HL-60/S4 treated with retinoic acid at 250 ng/mL for 4 days and 3 days (cell line): Measurements from ENCODE around the gene TMEM156.

Experiments used
- in situ Hi-C: fragments of 300-500 bp; cut with MboI; formaldehyde crosslinking; loops from 2 replicates; pipeline ENCODE4 v1.7.0; 2022; ENCODE audit warnings: low sequenced_read_pairs

The TMEM156 gene

DNA sequence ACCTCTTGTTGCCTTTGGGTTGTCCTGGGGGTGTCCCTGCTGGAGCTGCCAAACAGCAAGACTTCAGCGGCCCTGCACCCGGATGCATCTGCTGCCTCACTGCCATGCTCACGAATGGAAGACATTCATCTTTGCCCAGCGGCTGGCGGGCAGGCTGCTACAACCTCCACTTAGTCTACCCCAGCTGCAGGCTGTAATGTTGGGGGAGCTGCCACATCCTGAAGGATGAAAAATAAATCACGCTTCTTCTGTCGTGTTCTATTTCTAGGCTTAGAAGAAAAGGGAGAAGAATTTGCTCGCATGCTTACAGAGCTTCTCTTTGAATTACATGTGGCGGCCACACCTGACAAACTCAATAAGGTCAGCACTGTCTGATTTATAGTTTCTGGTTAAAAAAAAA lies 103.2 kb downstream of the TMEM156 start:
- in situ Hi-C loops = no loop called here

DNA sequence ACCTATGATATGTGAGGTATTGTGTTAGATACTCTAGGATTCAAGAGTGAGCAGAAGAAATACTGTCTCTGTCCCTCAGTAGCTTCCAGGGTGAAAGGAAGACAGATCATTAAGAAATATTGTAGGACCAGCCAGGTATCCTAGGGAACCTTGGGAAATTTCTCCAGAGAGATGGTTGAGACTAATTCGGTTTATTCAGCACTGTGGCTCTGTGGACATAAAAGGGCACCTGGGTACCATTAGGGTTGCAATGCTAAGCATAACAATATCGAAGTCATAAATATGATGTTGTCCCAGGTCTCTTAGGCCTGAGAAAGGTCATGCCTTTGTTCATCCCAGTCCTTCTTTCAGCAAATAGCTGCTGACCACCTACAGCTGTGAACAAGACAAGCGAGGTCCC lies 103.6 kb downstream of the TMEM156 start:
- in situ Hi-C loops = no loop called here

DNA sequence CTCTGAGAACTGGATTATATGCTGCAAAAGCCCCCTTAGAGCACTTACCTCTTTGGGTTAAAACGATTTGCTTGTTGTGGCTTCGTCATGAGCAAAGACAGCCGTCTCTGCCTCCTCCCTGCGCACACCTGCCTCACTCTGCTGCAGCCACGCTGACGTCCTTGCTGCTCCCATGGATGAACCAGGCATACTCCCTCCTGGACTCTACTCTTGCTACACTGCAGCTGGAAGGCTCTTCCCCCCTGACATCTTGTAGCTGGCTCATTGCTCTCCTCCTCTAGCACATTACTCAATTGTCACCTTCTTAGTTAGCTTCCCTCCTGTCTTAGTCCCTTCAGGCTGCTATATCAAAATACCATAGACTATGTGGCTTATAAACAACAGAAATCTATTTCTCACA lies 105.3 kb downstream of the TMEM156 start:
- in situ Hi-C loops = no loop called here

DNA sequence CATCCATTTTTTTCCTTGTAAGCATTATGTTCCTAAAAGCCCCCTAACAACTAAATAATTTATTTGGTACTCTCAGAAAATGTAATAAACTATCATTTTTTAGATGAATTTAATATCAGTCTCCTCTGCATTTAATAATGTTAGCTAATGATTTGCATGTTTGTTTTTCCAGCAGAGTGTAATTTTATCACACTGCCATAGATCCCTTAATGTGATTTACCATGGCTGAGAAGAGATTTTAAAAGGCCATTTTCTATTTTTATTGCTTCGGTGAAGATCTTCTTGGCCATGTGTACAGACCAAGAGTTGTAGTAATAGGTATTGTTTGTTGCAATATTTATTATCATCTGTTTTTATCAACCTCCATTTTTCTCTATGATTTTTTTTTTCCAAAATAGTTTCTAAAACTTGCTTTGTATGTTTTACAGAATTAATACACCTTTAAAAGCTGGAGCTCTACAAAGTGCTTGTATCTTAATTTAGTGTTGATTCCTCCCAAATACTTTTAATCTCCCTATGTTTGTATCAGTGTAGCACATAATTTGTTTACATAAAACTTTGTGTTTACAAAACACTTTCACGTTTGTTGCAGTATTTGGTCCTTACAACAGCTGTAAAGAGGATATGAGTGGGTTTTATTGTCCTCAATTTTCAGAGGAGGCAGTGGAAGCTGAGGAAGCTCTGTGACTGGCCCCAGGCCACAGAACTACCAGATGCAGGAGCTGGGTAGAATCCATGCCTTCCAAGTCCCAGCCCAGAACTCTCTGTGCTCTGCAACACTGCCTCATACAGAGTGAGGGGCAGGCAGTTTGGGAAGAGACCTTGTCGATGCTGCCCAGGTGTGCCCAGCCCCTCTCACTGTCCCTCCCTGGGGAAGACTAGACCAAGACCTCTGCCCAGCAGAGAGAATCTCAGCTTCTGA lies 106.5 kb downstream of the TMEM156 start:
- in situ Hi-C loops = no loop called here

DNA sequence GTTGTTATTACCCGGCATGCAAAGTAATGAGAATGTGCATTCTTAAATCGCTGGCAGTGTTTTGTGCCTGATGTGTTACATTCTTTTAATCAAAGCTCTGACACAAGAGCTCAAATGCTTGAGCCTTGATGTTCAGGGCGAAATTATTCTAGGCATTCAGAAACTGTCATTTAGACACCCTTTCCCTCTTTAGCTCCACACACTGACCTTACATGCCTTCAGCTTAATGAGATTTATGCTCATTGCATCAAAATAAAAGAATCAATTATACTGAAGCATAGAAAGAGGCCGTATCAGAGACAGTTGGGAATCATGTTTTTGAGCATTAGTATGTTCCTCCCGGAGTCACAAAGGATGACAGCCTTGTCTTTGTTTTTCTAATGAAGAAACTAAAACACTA lies 107.9 kb downstream of the TMEM156 start:
- in situ Hi-C loops = no loop called here

DNA sequence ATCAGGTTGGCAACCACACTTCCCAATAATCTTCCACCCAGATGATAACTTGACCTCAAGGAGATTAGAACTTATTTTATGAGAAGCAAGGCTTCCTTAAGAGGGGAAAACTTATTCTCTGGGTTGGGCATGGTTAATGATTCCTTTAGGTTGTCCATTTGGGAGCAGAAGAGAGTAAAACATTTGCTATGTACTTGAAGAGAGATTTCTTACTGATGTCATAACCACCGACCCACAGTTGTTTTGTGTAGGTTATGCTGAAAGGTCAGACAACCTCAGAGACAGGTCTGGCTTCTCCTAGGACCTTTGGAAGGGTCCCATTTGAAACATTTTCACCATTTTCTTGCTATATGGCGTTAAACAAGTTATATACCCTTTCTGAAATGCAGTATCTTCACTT lies 108.5 kb downstream of the TMEM156 start:
- in situ Hi-C loops = no loop called here

DNA sequence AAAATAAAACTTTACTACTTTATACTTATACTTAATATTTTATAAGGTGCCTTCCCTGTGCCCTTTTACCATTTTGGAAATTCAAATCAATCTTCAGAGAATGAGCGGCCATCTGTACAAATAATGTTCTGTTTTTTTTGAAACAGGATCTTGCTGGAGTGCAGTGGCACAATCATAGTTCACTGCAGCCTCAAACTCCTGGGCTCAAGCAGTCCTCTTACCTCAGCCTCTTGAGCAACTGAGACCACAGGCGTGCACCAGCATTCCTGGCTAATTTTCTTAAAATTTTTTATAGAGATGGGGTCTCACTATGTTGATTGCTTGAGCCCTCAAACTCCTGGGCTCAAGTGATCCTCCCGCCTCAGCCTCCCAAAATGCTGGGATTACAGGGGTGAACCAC lies 111.1 kb downstream of the TMEM156 start:
- in situ Hi-C loops = no loop called here

DNA sequence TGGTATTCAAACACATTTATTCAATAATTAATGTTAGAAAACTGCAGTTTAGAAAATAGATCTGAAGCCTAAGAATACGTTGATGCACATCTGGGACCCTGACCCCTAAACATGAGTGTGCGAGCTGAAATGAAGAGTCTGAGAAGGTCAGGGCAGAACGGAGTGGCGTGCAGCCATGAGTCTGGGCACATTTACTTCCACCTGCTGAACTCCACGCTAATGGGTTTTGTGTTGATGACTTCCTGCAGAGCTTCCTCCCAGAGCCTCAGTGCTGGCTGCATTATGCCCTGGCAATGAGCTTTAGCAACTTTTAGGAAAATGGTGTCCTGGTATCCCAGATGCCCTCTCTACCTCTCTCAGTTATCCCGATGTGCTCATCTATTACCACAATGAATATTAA lies 111.5 kb downstream of the TMEM156 start:
- in situ Hi-C loops = no loop called here

DNA sequence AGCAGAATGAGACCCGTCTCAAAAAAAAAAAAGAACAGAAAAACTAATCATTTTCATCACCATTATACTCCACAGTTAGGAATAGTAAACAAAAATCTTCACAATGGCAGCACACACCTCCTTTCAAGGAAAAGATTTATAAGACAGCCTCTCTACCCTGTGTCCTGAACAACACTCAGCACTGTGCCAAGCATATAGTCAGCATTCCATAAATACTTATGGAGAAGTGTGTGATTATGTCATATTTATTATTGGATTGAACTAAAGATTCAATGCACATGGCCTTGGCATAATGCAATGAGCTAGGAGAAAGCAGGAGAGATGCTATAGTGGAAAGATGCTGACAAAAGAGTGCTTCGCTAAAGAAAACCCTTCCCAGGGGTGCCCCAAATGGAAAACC lies 112.0 kb downstream of the TMEM156 start:
- in situ Hi-C loops = no loop called here

DNA sequence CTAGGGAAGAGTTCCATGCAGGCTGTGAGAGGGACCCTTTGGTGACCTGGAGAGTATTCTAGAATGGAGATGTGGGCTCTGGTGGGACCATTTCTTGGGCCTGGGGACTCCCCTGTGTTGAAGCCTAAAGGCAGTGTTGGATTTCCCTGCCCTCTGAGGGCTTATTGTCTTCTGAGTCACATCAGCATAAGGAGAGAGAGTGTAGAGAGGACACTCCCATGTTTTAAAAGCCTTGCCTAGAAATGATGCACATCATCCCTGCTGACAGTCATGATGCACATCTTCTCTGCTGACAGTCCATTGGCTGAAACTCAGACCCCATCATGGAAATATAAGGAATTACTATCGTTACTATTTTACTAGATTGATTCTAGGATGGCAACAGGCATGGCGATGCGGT lies 112.7 kb downstream of the TMEM156 start:
- in situ Hi-C loops = no loop called here

DNA sequence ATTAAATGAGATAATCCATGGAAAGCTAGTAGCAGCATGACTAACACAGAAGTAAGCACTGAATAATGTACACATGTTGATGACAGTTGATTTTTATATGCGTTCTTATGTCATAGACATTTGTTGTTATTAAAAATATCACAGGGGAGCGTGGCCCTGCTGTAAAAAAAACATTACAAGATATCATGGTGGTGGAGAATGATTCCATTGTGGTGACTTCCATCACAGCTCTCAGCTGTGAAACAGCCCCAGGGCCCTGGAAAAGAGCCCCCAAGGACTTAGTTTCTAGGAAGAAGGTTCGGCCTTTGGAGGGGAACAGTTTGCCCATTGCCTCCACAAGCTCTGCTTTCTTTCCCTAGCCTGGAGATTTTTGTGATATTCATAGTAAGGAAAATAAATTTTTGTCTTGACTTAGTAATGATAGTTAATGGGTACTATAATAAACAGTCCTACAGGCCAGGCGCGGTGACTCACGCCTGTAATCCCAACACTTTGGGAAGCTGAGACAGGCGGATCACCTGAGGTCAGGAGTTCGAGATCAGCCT lies 114.7 kb downstream of the TMEM156 start:
- in situ Hi-C loops = no loop called here
